Neural progenitor cell (in vitro differentiated cells): Measurements from ENCODE around the gene PEX14. TPM values are rescaled to one million over a fixed set of nuclear protein-coding genes. Genes with fewer than 3 reads are reported as not detected.

Experiments used
- DNase-seq: peaks from one replicate; pipeline ENCODE4 v3.0.0-alpha.2; 2016; ENCODE audit warnings: low spot score
- H2AFZ ChIP-seq: fragments of 200-600 bp; sonication (generic); replicated peaks from 2 replicates; pipeline ENCODE4 v1.6.1; 2016; ENCODE audit warnings: antibody characterized with exemption
- H3F3A ChIP-seq: fragments of 200-600 bp; sonication (generic); 2 replicates; pipeline ENCODE4 v1.6.1; 2016; ENCODE audit warnings: antibody characterized with exemption, low read depth
- H3K27ac ChIP-seq: fragments of 200-600 bp; sonication (generic); 2 replicates; pipeline ENCODE4 v1.5.1; 2016; ENCODE audit warnings: mild to moderate bottlenecking
- H3K27me3 ChIP-seq: fragments of 200-600 bp; sonication (generic); 2 replicates; pipeline ENCODE4 v1.6.1; 2016; ENCODE audit warnings: mild to moderate bottlenecking, moderate library complexity
- H3K36me3 ChIP-seq: fragments of 200-600 bp; sonication (generic); 2 replicates; pipeline ENCODE4 v1.5.1; 2016
- H3K4me1 ChIP-seq: fragments of 200-600 bp; sonication (generic); 2 replicates; pipeline ENCODE4 v1.6.1; 2016; ENCODE audit warnings: mixed run types
- H3K4me2 ChIP-seq: fragments of 200-600 bp; sonication (generic); 2 replicates; pipeline ENCODE4 v1.6.1; 2016
- H3K4me3 ChIP-seq: fragments of 200-600 bp; sonication (generic); 2 replicates; pipeline ENCODE4 v1.5.1; 2016
- H3K79me2 ChIP-seq: fragments of 200-600 bp; sonication (generic); 2 replicates; pipeline ENCODE4 v1.6.1; 2016; ENCODE audit warnings: low read depth
- H3K9ac ChIP-seq: fragments of 200-600 bp; sonication (generic); 2 replicates; pipeline ENCODE4 v1.6.1; 2016
- H3K9me3 ChIP-seq: fragments of 200-600 bp; sonication (generic); 2 replicates; pipeline ENCODE4 v1.5.1; 2016; ENCODE audit warnings: low read depth
- H4K20me1 ChIP-seq: fragments of 200-600 bp; sonication (generic); 2 replicates; pipeline ENCODE4 v1.6.1; 2016; ENCODE audit warnings: low read depth
- H3K27ac Mint-ChIP-seq: 3 replicates; pipeline ENCODE4 v1.8.0; 2021; ENCODE audit warnings: mixed read lengths
- H3K27me3 Mint-ChIP-seq: 2 replicates; pipeline ENCODE4 v1.8.0; 2022; ENCODE audit warnings: low read depth, mild to moderate bottlenecking, inconsistent platforms, moderate library complexity, mixed read lengths; ENCODE audit not compliant: insufficient read depth
- H3K36me3 Mint-ChIP-seq: 3 replicates; pipeline ENCODE4 v1.8.0; 2021; ENCODE audit warnings: mixed read lengths
- H3K4me1 Mint-ChIP-seq: 3 replicates; pipeline ENCODE4 v1.8.0; 2021; ENCODE audit warnings: mixed read lengths
- H3K4me3 Mint-ChIP-seq: 3 replicates; pipeline ENCODE4 v1.8.0; 2021; ENCODE audit warnings: mild to moderate bottlenecking, moderate library complexity, mixed read lengths
- H3K9me3 Mint-ChIP-seq: 3 replicates; pipeline ENCODE4 v1.8.0; 2020; ENCODE audit warnings: mixed read lengths
- CTCF ChIP-seq: fragments of 200-600 bp; sonication (generic); IDR thresholded peaks from 2 replicates; pipeline ENCODE4 v1.5.1; 2017; ENCODE audit warnings: antibody characterized with exemption, mild to moderate bottlenecking
- EZH2 ChIP-seq: fragments of 200-600 bp; sonication (generic); IDR thresholded peaks from 2 replicates; pipeline ENCODE4 v1.6.1; 2017; ENCODE audit warnings: antibody characterized with exemption, mild to moderate bottlenecking, moderate library complexity
- EZH2phosphoT487 ChIP-seq: fragments of 200-600 bp; sonication (generic); IDR thresholded peaks from 2 replicates; pipeline ENCODE4 v1.6.1; 2017; ENCODE audit warnings: antibody characterized with exemption
- total RNA-seq: library from RNA; depleted of rRNA; stranded (reverse); fragments of >200 nt; gene quantifications from 2 replicates; pipeline ENCODE4 v1.2.3, GENCODE V29; 2015; ENCODE audit warnings: low replicate concordance

Gene PEX14
- total RNA-seq, 1 donor from 2014 or later = 9.3 TPM

DNA sequence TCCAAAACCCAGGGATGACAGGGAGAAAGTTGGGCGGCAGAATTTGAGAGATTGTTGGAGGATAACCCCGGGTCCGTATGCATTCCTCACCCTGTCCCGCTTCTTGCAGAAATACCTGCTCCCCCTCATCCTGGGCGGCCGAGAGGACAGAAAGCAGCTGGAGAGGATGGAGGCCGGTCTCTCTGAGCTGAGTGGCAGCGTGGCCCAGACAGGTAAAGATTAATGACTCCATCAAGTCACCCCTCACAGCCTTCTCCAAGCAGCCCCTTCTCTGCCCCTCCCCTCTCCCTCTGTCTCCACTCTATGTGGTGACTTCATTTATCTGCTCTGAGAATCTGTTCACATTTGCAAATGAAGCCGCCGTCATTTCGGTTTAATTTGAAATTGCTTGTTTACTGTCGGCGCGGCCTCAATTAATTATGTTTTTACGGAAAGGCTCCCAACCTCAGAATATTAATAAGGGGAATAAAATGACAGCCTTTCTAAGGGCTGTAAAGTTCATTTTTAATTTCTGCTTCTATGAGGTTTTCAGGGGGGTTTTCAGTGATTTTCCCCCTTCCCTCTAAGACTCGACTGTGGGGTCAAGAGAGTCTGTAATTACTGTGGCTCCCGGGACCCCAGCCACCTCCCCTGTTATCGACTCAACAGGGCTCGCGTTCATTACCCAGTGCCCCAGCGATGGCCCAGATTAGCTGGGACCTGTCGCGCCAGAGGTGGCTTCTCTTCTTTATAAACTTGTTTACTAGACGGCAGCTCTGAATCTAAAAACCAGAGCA, 148.3 kb downstream of the PEX14 start:
- Mint-ChIP-seq H3K27me3 (peaks cover under 1% of the 10 kb centered on the region), H3K4me3 (no peak overlapping the region), H3K36me3 (no peaks in the 10 kb centered on the region), H3K27ac (no peak overlapping the region), H3K4me1 (peaks cover 7% of the 10 kb centered on the region), H3K9me3 (no peaks in the 10 kb centered on the region)
- DNase-seq = no peak
- Histone ChIP-seq H2AFZ (no peak overlapping the region), H3K79me2 (no peaks in the 10 kb centered on the region), H3K27ac (no peak overlapping the region), H3K9ac (no peak overlapping the region), H3K27me3 (no peaks in the 10 kb centered on the region), H3K36me3 (no peaks in the 10 kb centered on the region), H3K9me3 (no peaks in the 10 kb centered on the region), H4K20me1 (peaks cover 7% of the 10 kb centered on the region), H3K4me3 (no peak overlapping the region), H3K4me1 (no peaks in the 10 kb centered on the region), H3F3A (no peaks in the 10 kb centered on the region), H3K4me2 (no peak overlapping the region)
- TF ChIP-seq CTCF = no peak
- TF ChIP-seq EZH2phosphoT487 = no peak
- TF ChIP-seq EZH2 = no peak

GRCh38 chr1:10623686-10624145, 149.0 kb downstream of the PEX14 start:
- Histone ChIP-seq H3K4me3 (no peak overlapping the region), H2AFZ (no peak overlapping the region), H3K27ac (no peak overlapping the region), H3K9me3 (no peaks in the 10 kb centered on the region), H3F3A (no peaks in the 10 kb centered on the region), H3K4me1 (no peaks in the 10 kb centered on the region), H3K36me3 (no peaks in the 10 kb centered on the region), H3K27me3 (no peaks in the 10 kb centered on the region), H3K4me2 (no peak overlapping the region), H4K20me1 (peaks cover 7% of the 10 kb centered on the region), H3K9ac (no peak overlapping the region), H3K79me2 (no peaks in the 10 kb centered on the region)
- TF ChIP-seq EZH2 (no peak), CTCF (no peak), EZH2phosphoT487 (no peak)
- Mint-ChIP-seq H3K4me1 (peaks cover 11% of the 10 kb centered on the region), H3K27ac (no peak overlapping the region), H3K36me3 (no peaks in the 10 kb centered on the region), H3K9me3 (no peaks in the 10 kb centered on the region), H3K27me3 (peaks cover 3% of the 10 kb centered on the region), H3K4me3 (no peak overlapping the region)
- DNase-seq = no peak

- Histone ChIP-seq H3K4me1 (no peaks in the 10 kb centered on the region), H2AFZ (no peak overlapping the region), H3K27ac (no peak overlapping the region), H3K4me2 (no peak overlapping the region), H4K20me1 (peaks cover 8% of the 10 kb centered on the region), H3K9ac (no peak overlapping the region), H3K36me3 (no peaks in the 10 kb centered on the region), H3K79me2 (no peaks in the 10 kb centered on the region), H3K27me3 (no peaks in the 10 kb centered on the region), H3F3A (no peaks in the 10 kb centered on the region), H3K4me3 (no peak overlapping the region), H3K9me3 (no peaks in the 10 kb centered on the region)
- no peak for DNase-seq
- no peak overlapping the region for H3K27ac Mint-ChIP-seq
- peaks cover 12% of the 10 kb centered on the region for H3K4me1 Mint-ChIP-seq
- H3K27me3 Mint-ChIP-seq = peaks cover 3% of the 10 kb centered on the region
- no peaks in the 10 kb centered on the region for H3K9me3 Mint-ChIP-seq
- H3K36me3 Mint-ChIP-seq = no peaks in the 10 kb centered on the region
- TF ChIP-seq CTCF (no peak), EZH2phosphoT487 (no peak), EZH2 (no peak)
- H3K4me3 Mint-ChIP-seq = no peak overlapping the region
Measured at GRCh38 chr1:10624256-10625050, 149.7 kb downstream of the PEX14 start.
